HuH-7.5 (cell line): Measurements from ENCODE around the gene PCK2.

Experiments
- DNase-seq: peaks from one replicate; pipeline ENCODE4 v3.0.0; 2011; ENCODE audit warnings: low spot score

Gene PCK2

DNA sequence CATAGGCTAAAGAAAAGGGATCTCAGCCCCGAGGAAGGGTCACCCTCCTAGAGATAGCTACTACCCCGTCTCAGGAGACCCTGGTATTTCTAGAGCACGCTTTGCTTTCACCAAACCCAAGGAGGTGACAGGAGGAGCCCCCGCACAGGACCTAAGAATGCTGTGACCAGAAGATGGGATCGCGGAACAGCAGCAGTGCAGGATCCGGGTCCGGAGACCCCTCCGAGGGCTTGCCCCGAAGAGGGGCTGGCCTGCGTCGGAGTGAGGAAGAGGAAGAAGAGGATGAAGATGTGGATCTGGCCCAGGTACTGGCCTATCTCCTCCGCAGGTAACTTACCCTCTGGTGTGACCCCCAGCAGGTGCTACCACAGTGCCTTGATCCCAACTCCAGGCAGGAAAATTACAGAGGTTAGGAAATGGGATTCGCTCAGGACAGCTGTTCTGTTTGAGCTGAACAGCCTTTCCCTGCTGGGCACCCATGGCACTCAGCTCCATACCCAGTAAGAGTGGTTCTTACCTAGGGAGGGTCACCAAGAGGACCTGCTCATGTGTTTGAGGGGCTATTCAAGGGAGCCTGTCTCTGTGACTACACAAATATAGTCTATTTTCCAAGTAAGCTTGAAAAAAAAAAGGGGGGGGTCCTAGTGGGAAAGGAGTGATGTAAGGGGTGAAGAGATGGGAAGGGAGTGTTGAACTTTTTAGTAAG lies 21.5 kb downstream of the PCK2 start:
- DNase-seq = no peak

DNA sequence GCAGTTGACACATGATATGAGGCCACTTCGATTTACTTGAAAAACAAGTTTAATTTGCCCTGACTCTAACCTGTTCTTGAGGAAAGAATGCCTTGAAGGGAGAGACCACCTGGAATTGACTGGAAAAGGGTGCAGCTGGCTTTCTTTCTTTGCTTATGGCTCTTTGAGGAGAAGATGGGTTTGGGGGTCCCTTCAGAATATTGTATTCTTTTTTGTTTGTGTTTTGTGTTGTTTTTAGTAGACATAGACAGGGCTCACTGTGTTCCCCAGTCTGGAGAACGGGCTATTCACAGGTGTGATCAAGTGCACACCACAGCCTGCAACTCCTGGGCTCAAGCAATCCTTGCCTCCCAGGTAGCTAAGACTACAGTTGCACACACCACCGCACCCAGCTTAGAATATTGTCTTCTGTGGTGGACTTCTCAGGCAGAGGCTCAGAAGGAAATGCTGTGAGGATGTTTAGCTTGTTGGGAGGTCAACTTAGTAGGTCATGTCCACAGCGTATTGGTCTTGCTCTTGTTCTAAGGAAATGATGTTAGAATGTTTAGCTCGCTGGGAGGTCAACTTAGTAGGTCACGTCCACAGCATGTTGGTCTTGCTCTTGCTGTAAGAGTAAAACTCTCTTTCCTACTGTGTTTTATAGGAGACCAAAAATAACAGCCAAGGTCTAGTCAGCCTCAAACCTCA lies 22.2 kb downstream of the PCK2 start:
- no peak for DNase-seq

DNA sequence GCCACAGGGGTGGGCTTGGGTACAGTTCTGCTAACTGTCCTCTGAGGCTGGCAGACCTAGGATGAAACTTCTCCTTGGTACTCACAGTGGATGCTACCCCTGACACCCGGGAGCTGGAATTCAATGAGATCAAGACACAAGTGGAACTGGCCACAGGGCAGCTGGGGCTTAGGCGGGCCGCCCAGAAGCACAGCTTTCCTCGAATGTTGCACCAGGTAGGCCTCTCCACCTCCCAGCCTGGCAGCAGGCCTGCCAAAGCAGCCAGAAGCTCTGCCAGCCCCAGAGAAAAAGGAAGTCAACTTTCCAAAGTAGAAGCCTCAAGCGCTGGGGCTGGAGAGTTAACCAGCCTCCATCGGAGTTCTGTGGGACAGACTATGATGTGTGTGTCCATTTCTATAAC lies 23.1 kb downstream of the PCK2 start:
- no peak for DNase-seq

DNA sequence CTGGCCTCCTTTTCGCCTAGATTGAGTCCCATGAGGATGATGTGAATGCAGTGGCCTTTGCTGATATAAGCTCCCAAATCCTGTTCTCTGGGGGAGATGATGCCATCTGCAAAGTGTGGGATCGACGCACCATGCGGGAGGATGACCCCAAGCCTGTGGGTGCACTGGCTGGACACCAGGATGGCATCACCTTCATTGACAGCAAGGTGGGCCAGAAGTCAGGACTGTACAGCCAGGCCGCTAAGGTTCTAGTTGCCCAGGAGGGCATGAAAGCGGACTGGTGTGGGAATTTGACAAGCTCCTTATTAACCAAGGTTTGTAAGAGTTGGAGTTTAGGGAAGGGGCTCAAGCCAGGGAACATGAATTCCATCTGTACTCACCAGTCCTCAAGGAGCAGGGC lies 25.6 kb downstream of the PCK2 start:
- no peak for DNase-seq

DNA sequence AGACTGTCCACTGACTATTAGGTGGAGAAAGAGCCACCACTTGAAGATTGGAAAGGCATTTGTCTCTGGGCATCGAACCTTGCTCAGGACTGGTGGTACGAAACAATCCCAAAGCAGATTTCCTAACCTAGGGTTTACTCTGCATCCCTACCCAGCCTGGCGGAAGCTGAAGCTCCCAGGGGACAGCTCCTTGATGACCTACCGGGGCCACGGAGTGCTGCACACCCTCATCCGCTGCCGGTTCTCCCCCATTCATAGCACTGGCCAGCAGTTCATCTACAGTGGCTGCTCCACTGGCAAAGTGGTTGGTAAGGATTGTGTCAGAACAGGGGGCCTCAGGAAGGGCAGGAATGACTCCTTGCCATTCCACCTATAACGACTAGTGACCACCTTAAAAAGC lies 27.1 kb downstream of the PCK2 start:
- no peak for DNase-seq

DNA sequence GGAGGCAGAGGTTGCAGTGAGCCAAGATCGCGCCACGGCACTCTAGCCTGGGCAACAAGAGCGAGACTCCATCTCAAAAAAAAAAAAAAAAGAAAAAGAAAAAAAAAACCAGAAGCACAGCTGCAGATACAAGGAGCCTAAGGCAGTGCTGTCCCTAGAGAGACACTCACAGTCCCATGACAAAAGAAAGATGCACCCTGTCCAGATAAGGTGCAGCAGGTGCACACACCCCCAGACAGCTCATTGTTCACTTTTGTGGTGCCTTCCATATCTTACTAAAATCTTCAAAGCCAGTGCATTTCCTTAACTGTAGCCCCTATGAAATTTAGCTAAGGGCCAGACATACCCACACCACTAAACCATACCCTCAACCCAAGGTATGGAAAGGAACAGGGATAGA lies 28.3 kb downstream of the PCK2 start:
- no peak for DNase-seq

DNA sequence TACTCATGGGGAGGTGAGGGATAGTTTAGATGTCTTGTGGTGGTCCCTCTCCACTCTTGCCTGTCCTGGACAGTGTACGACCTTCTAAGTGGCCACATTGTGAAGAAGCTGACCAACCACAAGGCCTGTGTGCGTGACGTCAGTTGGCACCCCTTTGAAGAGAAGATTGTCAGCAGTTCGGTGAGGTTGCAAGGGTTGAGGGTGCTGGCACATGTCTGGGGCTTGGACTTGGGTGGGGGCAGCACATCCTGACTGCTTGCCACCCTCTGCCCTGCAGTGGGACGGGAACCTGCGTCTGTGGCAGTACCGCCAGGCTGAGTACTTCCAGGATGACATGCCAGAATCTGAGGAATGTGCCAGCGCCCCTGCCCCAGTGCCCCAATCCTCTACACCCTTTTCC lies 28.8 kb downstream of the PCK2 start:
- DNase-seq = no peak

DNA sequence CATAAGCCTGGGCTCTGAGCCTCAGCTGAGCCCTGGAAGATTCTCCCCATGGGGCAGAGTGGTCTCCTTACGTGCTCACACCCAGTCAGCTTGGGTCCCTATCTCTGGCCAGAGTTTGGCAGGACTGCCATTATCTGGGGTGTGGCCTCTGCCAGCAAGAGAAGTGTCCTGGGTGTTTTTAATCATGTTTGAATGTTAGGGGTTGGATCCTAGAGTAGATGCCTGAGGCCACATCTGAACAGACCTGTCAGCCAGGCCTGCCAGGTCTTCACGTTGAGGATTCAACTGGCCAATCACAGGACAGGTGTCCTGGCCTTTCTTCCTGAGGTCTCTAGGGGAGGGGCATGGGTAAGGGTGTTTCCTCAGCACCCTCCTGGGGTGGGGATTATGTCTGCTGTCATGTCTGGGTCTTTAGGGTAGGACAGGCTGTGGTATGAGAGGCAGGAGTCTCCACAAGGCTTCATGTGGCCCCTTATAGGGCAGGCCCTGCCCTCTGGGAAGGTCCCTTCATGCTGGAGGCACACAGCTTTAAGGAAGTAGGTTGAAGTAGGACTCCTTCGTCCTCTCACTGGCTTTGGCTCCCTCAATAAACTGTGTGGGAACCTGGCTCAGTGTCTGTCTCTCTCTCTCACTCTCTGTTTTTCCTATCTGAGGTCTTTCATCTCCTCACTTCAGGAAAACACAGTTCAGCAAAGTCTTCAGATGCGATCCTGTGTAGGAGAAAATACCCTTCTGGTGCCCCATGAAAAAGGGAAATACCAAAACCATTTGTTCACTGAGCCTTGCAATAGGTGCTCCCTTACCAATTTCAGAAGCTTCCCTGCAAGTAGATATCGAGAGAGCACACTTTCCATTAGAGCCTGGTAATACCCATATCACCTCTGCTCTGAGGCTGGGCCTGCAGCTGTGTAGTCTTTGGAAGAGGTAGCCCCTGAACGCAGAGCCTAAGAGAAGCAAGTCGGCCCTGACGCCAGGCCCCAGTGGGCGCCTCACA lies 29.6 kb downstream of the PCK2 start:
- no peak for DNase-seq

DNA sequence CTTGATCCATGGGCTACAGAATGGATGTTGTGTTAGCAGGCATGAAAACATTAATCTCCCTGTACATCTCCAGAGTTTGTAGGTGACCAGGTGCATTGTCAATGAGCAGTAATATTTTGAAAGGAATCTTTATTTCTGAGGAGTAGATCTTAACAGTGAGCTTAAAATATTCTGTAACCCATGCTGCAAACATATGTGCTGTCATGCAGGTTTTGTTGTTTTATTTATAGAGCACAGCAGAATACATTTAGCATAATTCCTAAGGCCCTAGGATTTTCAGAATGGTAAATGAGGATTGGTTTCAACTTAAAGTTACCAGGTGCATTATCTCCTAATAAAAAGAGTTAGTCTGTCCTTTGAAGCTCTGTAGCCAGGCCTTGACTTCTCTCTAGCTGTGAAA lies 32.8 kb downstream of the PCK2 start:
- no peak for DNase-seq

DNA sequence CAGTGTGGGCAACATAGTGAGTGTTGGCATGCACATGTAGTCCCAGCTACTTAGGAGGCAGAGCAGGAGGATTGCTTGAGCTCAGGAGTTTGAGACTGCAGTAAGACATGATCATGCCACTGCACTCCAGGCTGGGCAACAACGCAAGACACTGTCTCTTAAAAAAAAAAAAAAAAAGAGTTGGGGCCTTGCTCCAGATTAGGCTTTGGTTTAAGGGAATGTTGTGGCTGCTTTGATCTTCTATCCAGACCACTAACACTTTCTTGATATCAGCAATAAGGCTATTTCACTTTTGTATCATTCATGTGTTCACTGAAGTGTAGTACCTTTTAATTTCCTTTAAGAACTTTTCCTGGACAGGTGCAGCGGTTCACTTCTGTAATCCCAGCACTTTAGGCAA lies 33.6 kb downstream of the PCK2 start:
- no peak for DNase-seq

DNA sequence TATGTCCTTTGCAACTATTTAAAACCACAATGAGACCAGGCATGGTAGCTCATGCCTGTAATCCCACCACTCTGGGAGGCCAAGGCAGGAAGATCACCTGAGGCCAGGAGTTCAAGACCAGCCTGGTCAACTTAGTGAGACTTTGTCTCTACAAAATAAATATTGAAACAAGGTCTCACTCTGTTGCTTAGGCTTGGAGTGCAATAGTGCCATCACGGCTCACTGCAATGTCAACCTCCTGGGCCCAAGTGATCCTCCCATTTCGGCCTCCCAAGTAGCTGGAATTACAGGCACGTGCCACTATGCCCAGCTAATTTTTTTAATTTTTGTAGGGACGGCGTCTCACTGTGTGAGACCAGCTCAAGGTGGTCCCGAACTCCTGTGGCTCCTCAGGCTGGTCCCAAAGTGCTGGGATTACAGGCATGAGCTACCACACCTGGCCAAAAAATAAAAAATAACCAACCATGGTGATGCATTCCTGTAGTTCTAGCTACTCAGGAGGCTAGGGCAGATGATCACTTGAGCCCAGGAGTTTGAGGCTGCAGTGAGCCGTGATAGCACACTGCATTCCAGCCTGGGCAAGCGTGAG lies 35.4 kb downstream of the PCK2 start:
- no peak for DNase-seq

DNA sequence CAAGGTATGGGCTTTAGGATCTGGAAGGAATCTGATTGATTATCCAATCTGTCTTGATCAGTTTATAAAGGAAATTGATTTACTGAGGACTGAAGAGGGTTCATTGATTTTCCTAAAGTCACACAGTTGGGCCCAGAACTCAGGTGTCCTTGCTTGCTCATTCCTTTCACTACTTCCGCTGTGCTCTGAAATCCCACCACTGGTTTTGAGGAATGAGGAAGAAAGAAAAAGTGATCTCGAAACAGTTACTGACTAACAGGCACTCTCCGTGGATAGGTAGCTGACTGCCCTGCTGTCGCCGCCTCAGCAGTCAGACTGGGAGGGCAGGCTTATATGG lies 36.2 kb downstream of the PCK2 start, which contains the start of gene FITM1:
Gene FITM1, plus strand, starts transcription at position 280 of the 337 bp plus-strand sequence. CDS start 905 bp downstream, outside the sequence.
- no peak for DNase-seq

DNA sequence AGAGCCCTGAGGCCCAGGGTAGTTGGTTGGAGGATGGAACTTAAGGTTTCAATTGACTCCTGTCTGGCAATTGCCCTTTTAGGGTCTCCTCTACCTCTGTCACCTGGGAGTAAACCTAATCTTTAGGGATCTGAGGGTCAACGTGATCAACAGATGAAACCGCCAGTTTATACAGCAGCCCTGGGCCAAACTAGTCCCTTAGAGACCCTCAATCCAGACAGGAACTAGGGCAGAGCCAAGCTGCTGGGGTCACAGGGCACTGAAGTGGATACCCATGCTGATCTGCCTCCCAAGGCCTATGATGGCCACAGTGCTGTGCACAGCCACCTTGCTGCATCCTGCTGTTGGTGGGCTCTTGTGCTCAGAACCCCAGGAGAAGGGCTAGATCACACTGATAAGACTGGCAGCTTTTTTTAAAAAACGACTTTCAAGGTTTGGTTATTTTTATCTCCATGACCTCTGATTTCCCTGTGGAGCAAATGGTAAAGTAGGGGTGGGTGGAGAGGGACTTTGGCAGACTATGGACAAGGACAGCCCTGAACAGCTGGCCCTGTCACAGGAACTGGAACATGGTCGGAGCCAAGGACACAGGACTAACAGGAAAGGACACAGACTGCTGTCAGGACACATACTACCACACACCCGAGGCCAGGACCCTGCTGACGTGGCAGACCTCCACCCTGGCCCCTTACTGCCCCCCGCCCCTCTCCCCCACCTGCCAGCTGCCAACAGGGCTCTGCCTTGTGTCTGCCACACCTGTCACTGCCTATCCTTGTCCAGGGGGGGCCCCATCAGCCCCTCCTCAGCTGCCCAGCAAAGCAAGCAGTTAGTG lies 36.8 kb downstream of the PCK2 start:
- DNase-seq = no peak

DNA sequence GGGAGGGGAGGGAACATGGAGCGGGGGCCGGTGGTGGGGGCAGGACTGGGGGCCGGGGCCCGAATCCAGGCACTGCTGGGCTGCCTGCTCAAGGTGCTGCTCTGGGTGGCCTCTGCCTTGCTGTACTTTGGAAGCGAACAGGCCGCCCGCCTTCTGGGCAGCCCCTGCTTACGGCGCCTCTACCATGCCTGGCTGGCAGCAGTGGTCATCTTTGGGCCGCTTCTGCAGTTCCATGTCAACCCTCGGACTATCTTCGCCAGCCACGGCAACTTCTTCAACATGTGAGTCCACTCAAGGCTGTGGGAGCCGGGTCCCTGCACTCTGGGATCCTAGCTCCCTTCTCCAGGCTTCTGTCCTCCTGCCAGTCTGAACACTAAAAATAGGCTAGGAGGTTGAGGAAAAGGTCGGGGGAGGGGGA lies 37.4 kb downstream of the PCK2 start:
- DNase-seq = no peak

DNA sequence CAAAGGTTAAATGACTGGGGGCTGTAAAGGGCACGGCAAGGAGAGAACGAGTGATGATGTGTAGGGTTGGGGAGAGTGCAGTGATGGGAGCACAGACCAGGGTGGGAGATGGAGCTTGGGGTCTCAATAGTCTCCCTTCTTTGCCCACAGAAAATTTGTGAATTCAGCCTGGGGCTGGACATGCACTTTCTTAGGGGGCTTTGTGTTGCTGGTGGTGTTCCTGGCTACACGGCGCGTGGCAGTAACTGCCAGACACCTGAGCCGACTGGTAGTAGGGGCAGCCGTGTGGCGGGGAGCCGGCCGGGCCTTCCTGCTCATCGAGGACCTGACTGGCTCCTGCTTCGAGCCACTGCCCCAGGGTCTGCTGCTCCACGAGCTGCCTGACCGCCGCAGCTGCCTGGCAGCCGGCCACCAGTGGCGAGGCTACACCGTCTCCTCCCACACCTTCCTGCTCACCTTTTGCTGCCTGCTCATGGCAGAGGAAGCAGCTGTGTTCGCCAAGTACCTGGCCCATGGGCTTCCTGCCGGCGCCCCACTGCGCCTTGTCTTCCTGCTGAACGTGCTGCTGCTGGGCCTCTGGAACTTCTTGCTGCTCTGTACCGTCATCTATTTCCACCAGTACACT lies 38.1 kb downstream of the PCK2 start:
- DNase-seq = no peak

DNA sequence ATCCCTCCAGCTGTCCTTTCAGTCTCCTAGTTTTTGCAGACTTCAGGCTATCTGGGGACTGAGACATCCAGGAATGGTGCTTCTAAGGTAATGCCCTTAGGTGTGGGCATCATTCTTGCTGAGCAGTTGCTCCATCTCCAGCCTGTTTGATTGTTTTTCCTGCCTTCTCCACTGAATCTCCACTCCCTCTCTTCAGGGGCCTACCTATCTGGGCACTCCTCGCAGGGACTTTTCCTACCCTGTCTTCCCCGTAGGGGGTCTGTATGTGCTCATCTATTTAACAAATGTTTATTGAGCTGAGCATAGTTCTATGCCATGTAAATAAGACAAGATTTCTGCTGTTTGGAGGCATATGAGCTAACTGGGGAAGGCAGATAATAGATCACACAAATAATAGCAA lies 38.9 kb downstream of the PCK2 start:
- DNase-seq = no peak

DNA sequence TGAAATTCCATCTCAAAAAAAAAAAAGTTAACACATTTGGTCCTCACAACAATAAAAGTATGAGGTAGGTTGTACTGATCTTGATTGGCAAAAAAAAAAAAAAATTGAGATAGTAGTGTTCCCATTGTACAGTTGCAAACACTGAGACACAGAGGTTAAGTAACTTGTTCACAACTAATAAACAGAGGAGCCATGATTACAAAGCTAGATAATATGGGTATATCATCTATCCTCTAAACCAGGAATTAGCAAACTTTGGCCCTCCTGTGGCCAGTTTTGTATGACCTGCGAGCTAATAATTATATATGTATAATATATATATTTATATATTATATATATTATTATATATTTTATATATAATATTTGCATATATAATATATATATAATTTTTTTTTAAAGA lies 39.6 kb downstream of the PCK2 start:
- DNase-seq = no peak

DNA sequence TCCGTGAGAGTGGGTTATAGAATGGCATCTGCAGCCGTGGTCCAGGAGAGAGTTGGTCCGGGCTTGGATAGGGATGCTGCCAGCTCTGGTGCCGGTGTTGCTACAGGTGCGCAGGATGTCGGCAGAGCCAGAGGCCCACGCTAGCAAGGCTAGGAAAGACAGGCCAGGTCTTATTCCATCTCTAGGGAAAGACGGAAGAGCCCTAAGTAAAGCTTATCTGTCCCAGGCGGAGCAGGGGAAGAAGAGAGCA lies 41.4 kb downstream of the PCK2 start:
- DNase-seq = no peak

DNA sequence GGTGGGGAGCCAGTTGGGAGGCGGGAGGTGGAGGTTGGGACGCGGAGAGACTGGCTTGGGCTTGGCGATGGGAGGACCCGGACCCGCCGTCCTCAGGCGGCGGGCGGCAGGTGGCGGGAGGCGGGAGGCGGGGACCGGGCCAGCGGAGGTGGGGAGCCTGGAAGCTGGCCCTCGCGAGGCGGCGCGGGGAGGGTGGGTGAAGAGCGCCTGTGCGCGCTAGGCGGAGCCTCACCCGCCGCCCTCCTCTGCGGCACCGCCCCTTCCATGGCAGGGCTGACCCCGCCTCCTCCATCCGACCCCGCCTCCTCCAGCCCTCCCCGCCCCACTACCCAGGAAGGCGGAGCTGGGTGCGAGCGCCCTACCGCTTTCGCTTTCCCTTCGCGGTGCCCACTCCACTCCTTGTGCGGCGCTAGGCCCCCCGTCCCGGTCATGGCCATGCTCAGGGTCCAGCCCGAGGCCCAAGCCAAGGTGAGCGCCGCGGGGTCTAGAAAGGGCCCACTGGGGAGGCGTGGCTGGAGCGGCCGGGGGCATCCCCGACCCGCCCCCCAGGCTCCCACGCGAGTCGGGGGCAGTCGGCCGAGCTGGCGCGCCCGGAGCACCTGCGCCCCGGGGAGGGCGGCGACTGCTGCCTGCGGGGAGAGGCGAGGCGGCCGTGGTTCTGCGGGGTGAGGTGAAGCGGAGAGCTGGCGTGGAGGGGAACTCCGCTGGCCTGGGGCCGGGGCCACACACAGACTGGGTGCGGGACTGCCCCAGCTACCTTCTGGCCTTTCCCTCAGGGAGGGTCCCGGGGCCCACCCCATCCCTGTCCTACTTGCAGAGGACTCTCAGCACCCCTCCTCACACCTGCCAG lies 41.9 kb downstream of the PCK2 start, which contains the start of gene PSME1:
Gene PSME1, plus strand, starts transcription at position 361 of the 850 bp plus-strand sequence. Its CDS starts 69 bp downstream, at position 430.
- peak; percentile 88 for DNase-seq
